Astrocyte of the spinal cord (primary cell): Measurements from ENCODE around the gene MUC22.
A peak's percentile ranks its signal among the peaks of the same experiment; 100 is the strongest.

ENCODE experiments used
- DNase-seq: peaks from one replicate; pipeline ENCODE4 v3.0.0; 2011; ENCODE audit warnings: low read depth, low spot score
- H3K4me3 ChIP-seq: 2 replicates; pipeline ENCODE4 v1.5.1; 2011; ENCODE audit warnings: low read depth, mild to moderate bottlenecking, low read length, moderate library complexity
- CTCF ChIP-seq: IDR thresholded peaks from 2 replicates; pipeline ENCODE4 v1.5.1; 2012; ENCODE audit warnings: low read depth, mild to moderate bottlenecking, low read length, inconsistent platforms
- in situ Hi-C: cut with HindIII; loops from 2 replicates; pipeline ENCODE4 v1.10.0; 2017; ENCODE audit warnings: low sequenced_read_pairs

Gene MUC22

DNA sequence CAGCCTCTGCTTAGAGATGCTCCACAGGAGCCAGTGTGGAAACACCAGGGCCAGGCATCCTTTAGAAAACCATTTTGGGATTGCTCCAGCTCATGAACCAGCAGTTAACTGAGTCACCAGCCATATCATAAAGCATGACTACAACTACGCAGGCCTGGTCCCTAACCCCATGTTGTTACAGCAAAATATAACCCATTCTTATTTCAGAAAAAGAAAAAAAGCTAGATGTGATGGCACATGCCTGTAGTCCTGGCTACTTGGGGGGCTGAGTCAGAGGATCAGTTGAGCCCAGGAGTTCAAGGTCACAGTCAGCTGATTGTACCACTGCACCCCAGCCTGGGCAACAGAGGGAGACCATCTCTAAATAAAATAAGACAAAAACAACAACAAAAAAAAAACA is 65.3 kb downstream of the MUC22 start:
- H3K4me3 ChIP-seq = no peak overlapping the region
- TF ChIP-seq CTCF = no peak
- peak; percentile 69 for DNase-seq
- in situ Hi-C loops = no loop called here

DNA sequence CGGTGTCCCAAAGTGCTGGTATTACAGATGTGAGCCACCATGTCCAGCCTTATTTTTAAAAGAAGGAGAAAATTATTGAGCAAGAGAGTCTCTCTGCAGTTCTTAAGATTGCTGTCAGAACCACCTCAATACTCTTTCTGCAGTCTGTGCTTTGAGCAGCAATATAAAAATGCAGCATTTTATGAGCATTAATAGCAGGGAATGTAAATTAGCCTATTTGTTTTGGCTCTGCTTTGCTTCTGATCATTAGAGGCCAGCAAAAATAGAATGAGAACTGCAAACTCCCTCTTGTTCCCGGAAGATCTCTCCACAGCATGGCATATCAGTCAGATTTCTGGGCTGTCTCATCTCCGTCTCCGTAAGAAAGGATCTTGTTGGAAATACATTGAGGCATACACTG is 66.3 kb downstream of the MUC22 start:
- in situ Hi-C loops = no loop called here
- TF ChIP-seq CTCF = no peak
- H3K4me3 ChIP-seq = no peak overlapping the region
- no peak for DNase-seq

- H3K4me3 ChIP-seq = no peak overlapping the region
- in situ Hi-C loops = no loop called here
Measured at GRCh38 chr6:31079656-31080261, 69.5 kb downstream of the MUC22 start.

GRCh38 chr6:31081872-31082271 is 71.6 kb downstream of the MUC22 start:
- in situ Hi-C loops = no loop called here
- no peak for DNase-seq
- no peak for TF ChIP-seq CTCF
- no peak overlapping the region for H3K4me3 ChIP-seq

More at GRCh38 chr6:31079656-31080261, 69.5 kb downstream of the MUC22 start:
- TF ChIP-seq CTCF = peak; percentile 88
- peak; percentile 63 for DNase-seq

GRCh38 chr6:31083742-31084354 is 73.6 kb downstream of the MUC22 start:
- DNase-seq = peak; percentile 78
- no peak overlapping the region for H3K4me3 ChIP-seq
- TF ChIP-seq CTCF = peak; percentile 30
- in situ Hi-C loops = no loop called here
